ENCODE results near the gene NPL.

The NPL gene

GRCh38 chr1:182778862-182779261 lies 10.7 kb upstream of the NPL start:
- H3K9ac ChIP-seq (ENCODE audit: low read length): no peak overlapping the region
- no peak overlapping the region for H3K4me2 ChIP-seq (ENCODE audit: low read depth, low read length, poor library complexity, severe bottlenecking)
- no peaks in the 10 kb centered on the region for H3K79me2 ChIP-seq (ENCODE audit: insufficient read depth, low read length)
- no peaks in the 10 kb centered on the region for H3K9me2 ChIP-seq (replicated peaks; ENCODE audit: insufficient read depth, low read length)
- no peak overlapping the region for H2AFZ ChIP-seq (ENCODE audit: low read depth, low read length, severe bottlenecking)
- TF ChIP-seq EZH2phosphoT487 (conservative IDR thresholded peaks at IDR 0.05; ENCODE audit: low read length) (no peak), CTCF (IDR thresholded peaks at IDR 0.05; ENCODE audit: insufficient read depth, low read length, poor library complexity, severe bottlenecking) (no peak)
- no peaks in the 10 kb centered on the region for H3K27me3 ChIP-seq (ENCODE audit: low read length)
- H3F3A ChIP-seq (ENCODE audit: insufficient read depth): no peaks in the 10 kb centered on the region
- H3K36me3 ChIP-seq (ENCODE audit: low read length): no peaks in the 10 kb centered on the region
- H3K9me3 ChIP-seq (ENCODE audit: insufficient read depth, low read length): no peaks in the 10 kb centered on the region
- no peaks in the 10 kb centered on the region for H4K20me1 ChIP-seq (ENCODE audit: low read depth, low read length)
- H3K4me3 ChIP-seq (ENCODE audit: insufficient read depth, low read length, poor library complexity, severe bottlenecking): no peak overlapping the region
- H3K27ac ChIP-seq (ENCODE audit: low read depth, low read length): no peak overlapping the region

GRCh38 chr1:182779530-182779929 lies 10.0 kb upstream of the NPL start:
- Histone ChIP-seq H4K20me1 (ENCODE audit: low read depth, low read length) (no peaks in the 10 kb centered on the region), H2AFZ (ENCODE audit: low read depth, low read length, severe bottlenecking) (no peak overlapping the region), H3K9me2 (replicated peaks; ENCODE audit: insufficient read depth, low read length) (no peaks in the 10 kb centered on the region), H3K9ac (ENCODE audit: low read length) (no peak overlapping the region), H3K27me3 (ENCODE audit: low read length) (no peaks in the 10 kb centered on the region), H3K79me2 (ENCODE audit: insufficient read depth, low read length) (no peaks in the 10 kb centered on the region), H3K9me3 (ENCODE audit: insufficient read depth, low read length) (no peaks in the 10 kb centered on the region), H3K27ac (ENCODE audit: low read depth, low read length) (no peak overlapping the region), H3K4me3 (ENCODE audit: insufficient read depth, low read length, poor library complexity, severe bottlenecking) (no peak overlapping the region), H3F3A (ENCODE audit: insufficient read depth) (no peaks in the 10 kb centered on the region), H3K4me2 (ENCODE audit: low read depth, low read length, poor library complexity, severe bottlenecking) (no peak overlapping the region), H3K36me3 (ENCODE audit: low read length) (no peaks in the 10 kb centered on the region)
- TF ChIP-seq CTCF (IDR thresholded peaks at IDR 0.05; ENCODE audit: insufficient read depth, low read length, poor library complexity, severe bottlenecking) (no peak), EZH2phosphoT487 (conservative IDR thresholded peaks at IDR 0.05; ENCODE audit: low read length) (no peak)

DNA sequence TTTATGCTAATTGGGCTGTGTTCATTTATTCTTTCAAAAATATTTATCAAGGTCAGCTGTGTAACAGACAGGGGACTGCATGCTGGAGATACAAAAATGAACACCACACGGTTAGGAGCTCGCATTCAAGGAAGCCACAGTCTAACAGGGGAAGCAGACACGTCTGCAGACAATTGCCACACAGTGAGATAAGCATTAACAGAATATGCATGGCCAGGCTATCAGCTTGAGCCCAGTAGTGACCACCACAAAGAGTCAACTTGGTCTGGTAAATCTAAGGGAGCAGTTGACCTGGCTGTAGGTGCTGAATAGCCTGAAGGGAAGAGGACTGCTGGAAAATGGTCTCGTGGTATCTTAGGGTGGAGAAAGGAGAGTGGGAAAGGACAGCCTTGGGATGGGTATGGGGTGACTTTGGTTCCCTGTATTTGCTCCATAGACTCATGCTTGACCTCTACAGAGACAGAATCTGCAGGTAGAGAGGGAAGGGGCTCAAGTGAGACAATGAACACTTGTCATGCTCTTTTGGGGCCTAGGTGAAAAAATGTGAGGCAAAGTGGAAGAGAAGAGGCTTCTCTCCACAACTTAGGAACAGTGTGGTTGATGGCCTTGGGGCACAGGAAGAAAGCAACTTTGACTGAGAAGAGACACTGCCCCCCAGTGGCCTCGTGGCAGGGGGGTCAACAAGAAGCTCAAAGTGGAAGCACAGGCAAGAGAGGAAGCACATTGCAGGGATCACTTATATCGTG lies 7.6 kb upstream of the NPL start:
- Histone ChIP-seq H3K9ac (ENCODE audit: low read length) (no peak overlapping the region; the same call in 1 of the 2 replicates), H4K20me1 (ENCODE audit: low read depth, low read length) (no peaks in the 10 kb centered on the region), H3K9me3 (ENCODE audit: insufficient read depth, low read length) (no peaks in the 10 kb centered on the region), H3K27me3 (ENCODE audit: low read length) (no peaks in the 10 kb centered on the region), H3K4me3 (ENCODE audit: insufficient read depth, low read length, poor library complexity, severe bottlenecking) (no peak overlapping the region), H3K79me2 (ENCODE audit: insufficient read depth, low read length) (no peaks in the 10 kb centered on the region), H3K36me3 (ENCODE audit: low read length) (no peaks in the 10 kb centered on the region), H3K27ac (ENCODE audit: low read depth, low read length) (no peak overlapping the region), H2AFZ (ENCODE audit: low read depth, low read length, severe bottlenecking) (no peak overlapping the region), H3K4me2 (ENCODE audit: low read depth, low read length, poor library complexity, severe bottlenecking) (no peak overlapping the region), H3F3A (ENCODE audit: insufficient read depth) (no peaks in the 10 kb centered on the region), H3K9me2 (replicated peaks; ENCODE audit: insufficient read depth, low read length) (no peaks in the 10 kb centered on the region)
- TF ChIP-seq CTCF (IDR thresholded peaks at IDR 0.05; ENCODE audit: insufficient read depth, low read length, poor library complexity, severe bottlenecking) (peak; percentile 68), EZH2phosphoT487 (conservative IDR thresholded peaks at IDR 0.05; ENCODE audit: low read length) (no peak)

Measured in SU-DHL-6 (cell line).